LoVo (cell line): ENCODE measurements around the gene DMGDH.
A peak's percentile ranks its signal among the peaks of the same experiment; 100 is the strongest.

ENCODE experiments used
- DNase-seq: peaks from one replicate; pipeline ENCODE4 v3.0.0-alpha.2; 2016; ENCODE audit warnings: low spot score

DMGDH gene

GRCh38 chr5:79062436-79062835 lies 7.0 kb downstream of the DMGDH start:
- DNase-seq, result no peak

GRCh38 chr5:79059674-79060073 lies 9.8 kb downstream of the DMGDH start:
- DNase-seq, result no peak

GRCh38 chr5:79056847-79057246 lies 12.6 kb downstream of the DMGDH start:
- DNase-seq, result no peak

- no peak for DNase-seq
These were observed 14.5 kb downstream of the DMGDH start for GRCh38 chr5:79055017-79055416.

GRCh38 chr5:79053321-79053720 lies 16.2 kb downstream of the DMGDH start:
- no peak for DNase-seq

DNA sequence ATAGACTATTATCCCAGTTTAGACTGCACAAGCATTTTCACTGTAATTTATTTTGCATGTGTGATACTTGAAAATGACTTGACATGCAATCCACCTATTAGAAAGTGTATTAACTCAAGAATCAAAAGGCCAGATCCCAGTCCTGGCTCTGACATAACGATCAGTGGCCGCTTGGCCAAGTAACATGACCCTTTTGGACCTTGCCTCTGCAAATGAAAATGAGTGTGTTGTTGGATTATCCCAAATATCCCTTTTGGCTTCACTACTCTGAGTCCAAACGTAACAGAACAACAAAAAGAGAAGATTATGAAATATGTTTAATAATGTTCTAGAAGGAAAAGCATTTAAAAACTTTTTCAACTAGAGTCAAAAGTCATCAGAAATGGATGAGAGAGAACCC lies 19.0 kb downstream of the DMGDH start:
- no peak for DNase-seq

- no peak for DNase-seq
These were observed 21.0 kb downstream of the DMGDH start for GRCh38 chr5:79048437-79048836.

- no peak for DNase-seq
These were observed 22.3 kb downstream of the DMGDH start for GRCh38 chr5:79047199-79047598.

GRCh38 chr5:79042188-79042587 lies 27.3 kb downstream of the DMGDH start:
- DNase-seq, result no peak

DNA sequence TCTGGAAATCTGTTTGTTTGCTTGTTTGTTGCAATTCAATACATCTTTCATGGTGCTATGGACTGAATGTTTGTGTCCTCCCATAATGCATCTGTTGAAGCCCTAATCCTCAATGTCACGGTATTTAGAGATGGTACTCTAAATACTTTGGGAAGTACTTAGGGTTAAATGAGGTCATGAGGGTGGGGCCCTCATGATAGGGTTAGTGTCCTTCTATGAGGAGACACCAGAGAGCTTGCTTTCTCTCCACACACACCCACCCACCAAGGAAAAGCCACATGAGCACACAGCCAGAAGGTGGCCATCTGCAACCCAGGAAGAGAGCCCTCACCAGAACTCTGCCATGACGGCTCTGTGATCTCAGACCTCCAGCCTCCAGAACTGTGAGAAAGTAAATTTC lies 32.7 kb downstream of the DMGDH start:
- no peak for DNase-seq

- DNase-seq, result no peak
These were observed 34.2 kb downstream of the DMGDH start for GRCh38 chr5:79035237-79035636.

DNA sequence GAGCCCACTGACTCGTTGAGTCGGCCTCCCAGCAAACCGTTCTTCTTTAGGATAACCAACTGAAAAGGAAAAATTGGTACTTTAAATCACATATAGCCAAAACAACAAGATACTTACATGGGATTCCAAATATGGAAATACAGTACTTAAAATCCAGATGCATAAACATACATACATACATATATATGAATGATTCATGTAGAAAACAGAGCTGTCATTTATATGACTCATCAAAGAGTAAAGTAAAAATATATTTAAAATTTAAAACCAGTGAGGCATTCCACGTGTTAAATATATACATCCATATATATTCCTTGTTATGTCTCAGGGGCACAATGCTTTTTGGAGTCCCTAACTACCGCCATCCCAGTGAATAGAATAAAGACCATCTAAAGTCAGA lies 36.7 kb downstream of the DMGDH start:
- no peak for DNase-seq

DNA sequence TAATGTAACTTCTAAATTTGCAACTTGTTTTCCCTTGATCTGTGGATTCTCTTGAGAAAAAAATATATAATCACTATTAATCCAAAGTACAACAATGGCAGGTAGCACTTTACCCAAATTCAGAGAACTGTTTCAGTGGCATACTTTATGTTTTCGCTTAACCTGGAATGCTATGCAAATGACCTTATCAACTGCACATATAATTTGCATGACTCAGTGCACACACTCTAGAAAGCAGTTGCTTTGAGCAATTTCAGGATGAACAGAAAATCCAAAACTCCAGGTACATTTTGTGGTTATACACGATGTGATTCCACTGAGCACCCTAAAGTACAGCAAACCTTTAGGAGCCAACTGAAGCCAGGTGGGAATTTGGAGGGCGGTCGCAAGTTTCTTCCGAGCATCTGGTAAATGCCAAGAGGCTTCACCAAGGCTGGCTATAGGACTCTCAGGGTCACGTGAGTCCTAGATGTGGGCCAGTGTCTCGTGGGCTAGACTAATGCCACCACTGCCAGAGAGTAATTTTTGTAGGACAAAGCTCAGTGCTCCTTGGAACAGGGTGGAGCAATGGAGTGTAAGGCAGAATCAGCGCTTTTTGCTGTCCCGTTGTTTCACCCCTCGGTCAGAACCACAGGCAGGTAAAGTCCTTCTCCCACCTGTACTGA lies 37.3 kb downstream of the DMGDH start:
- DNase-seq, result no peak

GRCh38 chr5:79031485-79031867 lies 38.0 kb downstream of the DMGDH start:
- no peak for DNase-seq

GRCh38 chr5:79030663-79031484 lies 38.6 kb downstream of the DMGDH start:
- DNase-seq, result no peak

DNA sequence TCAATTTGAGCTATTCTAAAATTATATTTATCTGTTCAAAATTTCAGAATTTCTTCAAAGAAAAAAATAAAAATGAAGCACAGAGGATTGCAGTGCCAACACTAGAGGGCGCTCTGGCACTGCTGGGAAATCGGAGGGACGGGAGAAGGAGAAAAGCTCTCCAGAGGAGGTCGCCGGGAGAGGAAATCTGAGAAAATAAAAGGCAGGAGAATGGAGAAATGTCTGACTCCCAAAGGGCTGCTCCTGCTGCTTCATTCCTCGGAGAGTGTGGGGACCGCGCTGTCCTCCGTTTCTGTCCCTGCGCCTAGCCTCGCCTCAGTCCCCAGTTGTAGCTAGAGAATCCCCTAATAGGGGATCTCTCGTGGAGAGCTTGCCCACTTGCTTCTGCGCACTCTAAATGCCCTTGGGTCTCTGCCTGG lies 44.4 kb downstream of the DMGDH start:
- peak; percentile 63 for DNase-seq

GRCh38 chr5:79023947-79024346 lies 45.5 kb downstream of the DMGDH start:
- no peak for DNase-seq

DNA sequence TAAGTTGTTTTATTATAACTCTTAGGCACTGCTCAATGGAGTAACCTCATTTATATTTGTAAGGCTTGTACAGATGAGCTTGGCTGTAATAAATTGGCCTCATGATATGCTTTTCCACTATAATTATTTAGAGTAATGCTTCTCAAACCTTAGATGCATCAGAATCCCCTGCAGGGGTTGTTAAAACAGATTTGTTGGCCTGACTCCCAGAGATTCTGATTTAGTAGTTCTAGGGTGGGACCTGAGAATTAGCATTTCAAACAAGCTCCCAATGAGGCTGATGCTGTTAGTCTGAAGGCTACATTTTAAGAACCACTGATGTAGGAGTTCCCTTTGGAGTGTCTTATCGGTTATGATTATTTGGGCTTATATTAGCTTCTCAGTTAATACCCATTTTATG lies 46.1 kb downstream of the DMGDH start:
- no peak for DNase-seq

DNA sequence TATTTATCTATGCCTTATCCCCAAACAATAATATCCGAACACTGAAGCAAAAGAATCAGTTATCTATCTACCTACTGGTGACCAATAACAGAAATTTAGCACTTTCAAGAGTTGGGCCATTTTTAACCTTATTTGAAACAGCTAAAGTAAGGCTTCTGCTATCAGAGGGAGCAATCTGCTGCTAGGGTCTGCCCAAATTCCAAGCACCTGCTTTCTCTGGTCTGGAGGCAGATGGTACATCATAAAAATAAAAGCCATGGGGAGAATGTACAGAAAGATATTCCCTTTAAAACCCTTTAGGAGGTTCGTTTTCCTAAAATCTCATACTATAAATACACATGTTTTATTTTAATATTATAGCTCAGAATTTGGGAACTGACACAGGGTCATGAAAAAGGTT lies 46.7 kb downstream of the DMGDH start:
- no peak for DNase-seq

GRCh38 chr5:79021753-79022152 lies 47.7 kb downstream of the DMGDH start:
- no peak for DNase-seq

DNA sequence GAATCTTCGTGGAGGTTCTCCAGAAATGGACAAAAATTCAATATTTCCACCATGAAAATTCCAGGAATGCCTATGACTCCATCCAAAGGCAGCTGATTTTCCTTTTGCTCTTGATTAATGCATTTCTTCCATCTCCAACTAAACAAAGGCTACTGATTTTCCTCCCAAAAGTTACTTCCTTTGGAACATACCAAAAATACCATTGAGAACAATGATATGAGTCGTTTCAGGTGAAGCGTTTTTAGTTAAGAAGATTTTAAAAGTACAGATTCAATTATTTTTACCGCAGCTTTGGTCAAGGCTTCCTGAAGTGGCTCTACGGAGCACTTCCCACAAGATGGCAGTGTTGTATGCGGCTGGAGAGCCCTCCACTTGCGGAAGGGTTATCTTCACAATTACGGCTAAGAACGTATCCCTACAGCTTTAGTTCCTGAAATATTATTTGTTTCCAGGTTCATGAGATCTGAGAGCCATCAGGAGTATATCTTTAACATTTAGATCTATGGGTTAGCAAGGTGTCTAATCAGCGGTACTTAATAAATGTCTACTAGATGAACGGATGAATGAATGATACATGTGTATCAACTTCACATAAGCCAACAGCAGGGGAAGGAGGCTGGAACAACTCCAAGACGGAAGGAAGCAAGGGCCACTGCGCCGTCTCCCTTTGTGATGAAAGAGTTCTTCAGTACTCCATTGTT lies 48.5 kb downstream of the DMGDH start:
- DNase-seq, result peak; percentile 62

DNA sequence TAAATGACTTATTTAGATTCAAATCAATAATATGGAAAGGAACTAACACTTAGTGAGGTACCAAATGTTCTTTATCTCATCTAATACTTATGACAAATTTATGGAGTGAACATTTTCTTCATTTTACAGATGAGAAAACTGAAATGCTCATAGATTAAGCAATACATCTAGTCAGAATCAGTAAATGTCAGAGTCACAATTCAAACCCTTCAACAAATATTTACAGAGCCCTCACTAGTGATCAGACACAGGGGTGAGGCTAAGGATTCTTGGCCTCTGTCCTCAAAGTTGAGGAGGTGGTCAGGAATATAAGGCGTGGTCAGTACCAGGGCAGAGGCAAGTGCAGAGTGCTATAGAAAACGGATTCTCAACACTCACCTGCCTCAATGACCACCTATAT lies 54.8 kb downstream of the DMGDH start:
- no peak for DNase-seq

DNA sequence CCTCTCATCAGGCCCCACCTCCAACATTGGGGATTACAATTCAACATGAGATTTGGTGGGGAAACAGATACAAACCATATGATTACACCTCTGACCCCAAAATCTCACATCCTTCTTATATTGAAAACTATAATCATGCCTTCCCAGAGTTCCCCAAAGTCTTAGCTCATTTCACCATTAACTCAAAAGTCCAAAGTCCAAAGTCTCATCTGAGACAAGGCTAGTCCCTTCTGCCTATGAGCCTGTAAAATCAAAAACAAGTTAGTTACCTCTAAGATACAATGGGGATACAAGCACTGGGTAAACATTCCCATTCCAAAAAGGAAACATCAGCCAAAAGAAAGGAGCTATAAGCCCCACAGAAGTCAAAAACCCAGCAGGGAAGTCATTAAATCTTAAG lies 57.6 kb downstream of the DMGDH start:
- no peak for DNase-seq
